Measurements from ENCODE around the gene CD83. TPM values are rescaled to one million over a fixed set of nuclear protein-coding genes. Genes with fewer than 3 reads are reported as not detected.

CD83 gene
- total and polyA plus RNA-seq, 2 donors (not counting 1 experiment from before 2014, with no cell fraction given): 320 to 332 TPM

DNA sequence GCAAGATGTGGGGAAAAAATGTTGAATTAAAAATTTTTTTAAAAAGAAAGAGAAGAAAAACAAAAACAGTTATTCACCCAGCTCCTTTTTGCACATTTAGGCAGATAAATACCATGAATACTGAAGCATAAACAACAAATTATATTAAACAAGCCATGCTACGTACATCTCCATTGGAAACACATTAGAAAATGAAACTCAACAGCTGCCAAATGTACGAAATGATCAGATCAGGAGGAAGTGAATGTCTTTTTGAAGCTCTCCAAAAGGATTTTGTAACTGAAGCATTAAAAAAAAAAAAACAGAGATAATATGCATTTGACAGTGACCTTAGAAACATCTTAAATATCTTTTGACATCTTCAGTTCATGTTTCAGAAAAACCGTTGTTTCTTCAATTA is 56.7 kb downstream of the CD83 start:
- POLR2A ChIA-PET: no interaction called here
- no peak overlapping the region for H3K27ac Mint-ChIP-seq
- peaks cover under 1% of the 10 kb centered on the region for H3K9me3 Mint-ChIP-seq (ENCODE audit: insufficient read depth)

GRCh38 chr6:14174996-14175395 is 57.4 kb downstream of the CD83 start:
- Mint-ChIP-seq H3K27ac (no peak overlapping the region), H3K27me3 (no peaks in the 10 kb centered on the region), H3K4me3 (no peak overlapping the region), H3K4me1 (peaks cover 5% of the 10 kb centered on the region), H3K9me3 (ENCODE audit: insufficient read depth) (no peaks in the 10 kb centered on the region)
- TF ChIP-seq EZH2 (IDR thresholded peaks at IDR 0.05; ENCODE audit: borderline replicate concordance, insufficient read depth, low read depth, low read length, poor library complexity, severe bottlenecking) (no peak), CTCF (IDR thresholded peaks at IDR 0.05) (no peak)
- Histone ChIP-seq H3K9ac (ENCODE audit: low read length) (no peak overlapping the region), H4K20me1 (ENCODE audit: control insufficient read depth, insufficient read depth, low read length, poor library complexity, severe bottlenecking) (no peaks in the 10 kb centered on the region), H3K4me2 (replicated peaks; ENCODE audit: low read depth, low read length, poor library complexity, severe bottlenecking) (no peak overlapping the region), H3K27ac (ENCODE audit: low read length in 2 of 2) (no peak overlapping the region), H3K79me2 (ENCODE audit: control insufficient read depth, insufficient read depth, low read length) (no peaks in the 10 kb centered on the region), H3K27me3 (replicated peaks in 1 of 4; ENCODE audit: control extremely low read depth in 1 of 4, control insufficient read depth in 3 of 4, insufficient read depth in 4 of 4, low read length in 3 of 4) (no peaks in the 10 kb centered on the region), H3K36me3 (replicated peaks in 1 of 2; ENCODE audit: control extremely low read depth in 1 of 2, control insufficient read depth in 1 of 2, extremely low read depth in 1 of 2, insufficient read depth in 2 of 2, low read length in 1 of 2) (no peaks in the 10 kb centered on the region), H3K9me3 (ENCODE audit: control extremely low read depth in 1 of 3, control insufficient read depth in 2 of 3, insufficient read depth in 1 of 3, low read length in 2 of 3) (peaks cover 4 to 13% (median 12%) of the 10 kb centered on the region in 3 donors), H3K4me1 (ENCODE audit: control insufficient read depth in 2 of 2, insufficient read depth in 2 of 2, low read length in 2 of 2) (no peaks in the 10 kb centered on the region), H3K4me3 (ENCODE audit: control extremely low read depth in 1 of 5, extremely low read depth in 1 of 5, insufficient read depth in 1 of 5, low read depth in 2 of 5, low read length in 4 of 5) (no peak overlapping the region), H2AFZ (ENCODE audit: insufficient read depth, low read depth, low read length, poor library complexity, severe bottlenecking) (no peak overlapping the region)
- ATAC-seq (ENCODE audit: low read depth) (no peak), DNase-seq (no peak)
- CTCF ChIA-PET: no interaction called here
- WGBS (ENCODE audit: insufficient coverage): 86% methylated on average over 4 of the region's 4 CpGs
- POLR2A ChIA-PET: no interaction called here
- intact Hi-C loops (cut with micrococcal nuclease): no loop called here

More for the DNA sequence above, 56.7 kb downstream of the CD83 start:
- Histone ChIP-seq H3K27ac (ENCODE audit: low read length in 2 of 2) (no peak overlapping the region), H3K4me3 (ENCODE audit: control extremely low read depth in 1 of 5, extremely low read depth in 1 of 5, insufficient read depth in 1 of 5, low read depth in 2 of 5, low read length in 4 of 5) (no peak overlapping the region), H3K4me1 (ENCODE audit: control insufficient read depth in 2 of 2, insufficient read depth in 2 of 2, low read length in 2 of 2) (no peaks in the 10 kb centered on the region), H3K27me3 (replicated peaks in 1 of 4; ENCODE audit: control extremely low read depth in 1 of 4, control insufficient read depth in 3 of 4, insufficient read depth in 4 of 4, low read length in 3 of 4) (no peaks in the 10 kb centered on the region), H2AFZ (ENCODE audit: insufficient read depth, low read depth, low read length, poor library complexity, severe bottlenecking) (no peak overlapping the region), H3K9ac (ENCODE audit: low read length) (no peak overlapping the region), H3K79me2 (ENCODE audit: control insufficient read depth, insufficient read depth, low read length) (no peaks in the 10 kb centered on the region), H3K9me3 (ENCODE audit: control extremely low read depth in 1 of 3, control insufficient read depth in 2 of 3, insufficient read depth in 1 of 3, low read length in 2 of 3) (peaks cover 6 to 20% (median 14%) of the 10 kb centered on the region in 3 donors), H3K4me2 (replicated peaks; ENCODE audit: low read depth, low read length, poor library complexity, severe bottlenecking) (no peak overlapping the region), H3K36me3 (replicated peaks in 1 of 2; ENCODE audit: control extremely low read depth in 1 of 2, control insufficient read depth in 1 of 2, extremely low read depth in 1 of 2, insufficient read depth in 2 of 2, low read length in 1 of 2) (no peaks in the 10 kb centered on the region), H4K20me1 (ENCODE audit: control insufficient read depth, insufficient read depth, low read length, poor library complexity, severe bottlenecking) (no peaks in the 10 kb centered on the region)
- H3K27me3 Mint-ChIP-seq: no peaks in the 10 kb centered on the region
- no peak for ATAC-seq (ENCODE audit: low read depth)
- CTCF ChIA-PET: interaction anchor here (0.6 kb wide), 1 partner anchor 1046 kb away, joined by 3 read pairs; no protein-coding TSS in a partner anchor
- no peak for DNase-seq
- WGBS (ENCODE audit: insufficient coverage): no CpG with 5 or more reads among the region's 3 CpGs
- H3K4me1 Mint-ChIP-seq: peaks cover 5% of the 10 kb centered on the region
- no peak overlapping the region for H3K4me3 Mint-ChIP-seq
- TF ChIP-seq EZH2 (IDR thresholded peaks at IDR 0.05; ENCODE audit: borderline replicate concordance, insufficient read depth, low read depth, low read length, poor library complexity, severe bottlenecking) (no peak), CTCF (IDR thresholded peaks at IDR 0.05) (no peak)
- intact Hi-C loops (cut with micrococcal nuclease): no loop called here

Measured in B cell (primary cell).